ENCODE data around the gene AUH.

The AUH gene

DNA sequence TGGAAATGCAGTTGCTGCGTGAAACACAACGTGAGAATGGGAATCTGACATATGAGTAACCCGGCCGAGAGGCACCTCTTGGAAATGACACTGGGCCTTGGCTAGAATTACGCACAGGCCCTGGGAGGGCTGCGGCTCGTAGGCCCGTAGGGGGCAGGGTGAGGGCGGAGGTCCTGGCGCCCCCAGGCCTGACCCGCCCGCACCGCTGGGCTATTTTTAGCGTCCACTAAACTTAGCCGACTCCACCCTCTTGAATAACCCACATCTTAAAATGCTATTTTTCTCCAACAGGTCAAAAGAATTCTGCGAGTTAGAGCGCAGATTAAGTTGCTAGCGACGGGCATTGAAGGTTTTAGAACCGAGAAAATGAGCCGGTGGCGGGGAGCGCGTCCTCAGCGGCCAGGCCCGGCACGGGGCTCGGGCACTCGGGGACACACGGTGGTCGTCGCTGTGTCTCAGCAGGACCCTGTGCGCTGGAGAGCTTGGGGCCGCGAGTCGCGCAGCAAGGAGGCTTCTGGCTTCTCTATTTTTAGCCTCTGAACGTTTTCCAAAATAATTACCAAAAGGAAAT lies 168.5 kb downstream of the AUH start:
- peak; percentile 83 to 89 for DNase-seq (ENCODE audit: low read depth in 1 of 2, low spot score in 1 of 2)
- Histone ChIP-seq H3K4me3 (replicated peaks; ENCODE audit: insufficient read depth, low read length) (peak overlapping the region; percentile 23), H3K27me3 (ENCODE audit: insufficient read depth, poor library complexity, severe bottlenecking) (no peaks in the 10 kb centered on the region), H3K27ac (replicated peaks) (peak overlapping the region; percentile 94)
- peak; percentile 4; the same call in 1 of the 2 replicates for TF ChIP-seq POLR2AphosphoS5 (IDR thresholded peaks at IDR 0.05; ENCODE audit: low read depth)
- TF ChIP-seq, protein P1, sequence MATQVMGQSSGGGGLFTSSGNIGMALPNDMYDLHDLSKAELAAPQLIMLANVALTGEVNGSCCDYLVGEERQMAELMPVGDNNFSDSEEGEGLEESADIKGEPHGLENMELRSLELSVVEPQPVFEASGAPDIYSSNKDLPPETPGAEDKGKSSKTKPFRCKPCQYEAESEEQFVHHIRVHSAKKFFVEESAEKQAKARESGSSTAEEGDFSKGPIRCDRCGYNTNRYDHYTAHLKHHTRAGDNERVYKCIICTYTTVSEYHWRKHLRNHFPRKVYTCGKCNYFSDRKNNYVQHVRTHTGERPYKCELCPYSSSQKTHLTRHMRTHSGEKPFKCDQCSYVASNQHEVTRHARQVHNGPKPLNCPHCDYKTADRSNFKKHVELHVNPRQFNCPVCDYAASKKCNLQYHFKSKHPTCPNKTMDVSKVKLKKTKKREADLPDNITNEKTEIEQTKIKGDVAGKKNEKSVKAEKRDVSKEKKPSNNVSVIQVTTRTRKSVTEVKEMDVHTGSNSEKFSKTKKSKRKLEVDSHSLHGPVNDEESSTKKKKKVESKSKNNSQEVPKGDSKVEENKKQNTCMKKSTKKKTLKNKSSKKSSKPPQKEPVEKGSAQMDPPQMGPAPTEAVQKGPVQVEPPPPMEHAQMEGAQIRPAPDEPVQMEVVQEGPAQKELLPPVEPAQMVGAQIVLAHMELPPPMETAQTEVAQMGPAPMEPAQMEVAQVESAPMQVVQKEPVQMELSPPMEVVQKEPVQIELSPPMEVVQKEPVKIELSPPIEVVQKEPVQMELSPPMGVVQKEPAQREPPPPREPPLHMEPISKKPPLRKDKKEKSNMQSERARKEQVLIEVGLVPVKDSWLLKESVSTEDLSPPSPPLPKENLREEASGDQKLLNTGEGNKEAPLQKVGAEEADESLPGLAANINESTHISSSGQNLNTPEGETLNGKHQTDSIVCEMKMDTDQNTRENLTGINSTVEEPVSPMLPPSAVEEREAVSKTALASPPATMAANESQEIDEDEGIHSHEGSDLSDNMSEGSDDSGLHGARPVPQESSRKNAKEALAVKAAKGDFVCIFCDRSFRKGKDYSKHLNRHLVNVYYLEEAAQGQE (IDR thresholded peaks at IDR 0.05; ENCODE audit: insufficient replicate concordance, low read depth) = no peak

DNA sequence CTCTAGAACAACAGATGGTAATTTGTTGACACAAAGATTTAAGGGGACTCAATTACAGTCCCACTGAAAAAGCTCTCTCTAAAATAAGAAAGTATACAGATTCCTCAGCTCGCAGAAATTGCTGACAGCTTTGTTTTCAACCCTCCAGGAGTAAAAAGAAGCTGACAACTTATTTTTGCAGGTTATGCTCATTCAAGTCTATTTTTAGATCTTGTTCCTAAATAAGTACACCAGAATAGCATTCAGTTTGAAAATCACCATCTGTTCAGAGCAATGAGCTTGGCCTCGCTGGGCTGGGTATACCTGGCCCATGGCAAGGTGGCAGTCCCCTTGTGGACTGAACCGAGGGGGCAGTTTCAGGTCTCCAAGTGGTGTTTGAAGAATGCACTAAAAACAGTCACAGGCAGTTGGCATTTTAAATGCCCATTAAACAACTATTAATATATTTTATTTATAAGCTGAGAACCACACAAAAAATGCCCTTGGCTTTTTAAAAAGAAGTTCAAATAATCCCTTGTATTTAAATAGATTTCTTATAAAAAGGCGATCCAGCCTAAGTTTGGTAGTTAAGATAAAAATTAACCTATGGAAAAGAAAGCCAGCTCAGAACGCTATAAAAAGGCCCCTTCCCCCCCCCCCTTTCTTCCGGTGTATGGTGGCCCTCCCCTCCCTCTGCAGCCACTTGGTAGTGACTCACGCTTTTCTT lies 169.2 kb downstream of the AUH start:
- Histone ChIP-seq H3K4me3 (replicated peaks; ENCODE audit: insufficient read depth, low read length) (no peak overlapping the region), H3K27ac (replicated peaks) (peak overlapping the region; percentile 94), H3K27me3 (ENCODE audit: insufficient read depth, poor library complexity, severe bottlenecking) (no peaks in the 10 kb centered on the region)
- TF ChIP-seq, protein P2, sequence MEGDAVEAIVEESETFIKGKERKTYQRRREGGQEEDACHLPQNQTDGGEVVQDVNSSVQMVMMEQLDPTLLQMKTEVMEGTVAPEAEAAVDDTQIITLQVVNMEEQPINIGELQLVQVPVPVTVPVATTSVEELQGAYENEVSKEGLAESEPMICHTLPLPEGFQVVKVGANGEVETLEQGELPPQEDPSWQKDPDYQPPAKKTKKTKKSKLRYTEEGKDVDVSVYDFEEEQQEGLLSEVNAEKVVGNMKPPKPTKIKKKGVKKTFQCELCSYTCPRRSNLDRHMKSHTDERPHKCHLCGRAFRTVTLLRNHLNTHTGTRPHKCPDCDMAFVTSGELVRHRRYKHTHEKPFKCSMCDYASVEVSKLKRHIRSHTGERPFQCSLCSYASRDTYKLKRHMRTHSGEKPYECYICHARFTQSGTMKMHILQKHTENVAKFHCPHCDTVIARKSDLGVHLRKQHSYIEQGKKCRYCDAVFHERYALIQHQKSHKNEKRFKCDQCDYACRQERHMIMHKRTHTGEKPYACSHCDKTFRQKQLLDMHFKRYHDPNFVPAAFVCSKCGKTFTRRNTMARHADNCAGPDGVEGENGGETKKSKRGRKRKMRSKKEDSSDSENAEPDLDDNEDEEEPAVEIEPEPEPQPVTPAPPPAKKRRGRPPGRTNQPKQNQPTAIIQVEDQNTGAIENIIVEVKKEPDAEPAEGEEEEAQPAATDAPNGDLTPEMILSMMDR (IDR thresholded peaks at IDR 0.05; ENCODE audit: insufficient read depth, low read length) = no peak
- TF ChIP-seq GABPA (IDR thresholded peaks at IDR 0.05; ENCODE audit: low read depth) (no peak), SPI1 (IDR thresholded peaks at IDR 0.05; ENCODE audit: borderline replicate concordance, low read depth) (no peak), POLR2AphosphoS5 (IDR thresholded peaks at IDR 0.05; ENCODE audit: low read depth) (no peak)
- DNase-seq (ENCODE audit: low read depth in 1 of 2, low spot score in 1 of 2) = no peak

DNA sequence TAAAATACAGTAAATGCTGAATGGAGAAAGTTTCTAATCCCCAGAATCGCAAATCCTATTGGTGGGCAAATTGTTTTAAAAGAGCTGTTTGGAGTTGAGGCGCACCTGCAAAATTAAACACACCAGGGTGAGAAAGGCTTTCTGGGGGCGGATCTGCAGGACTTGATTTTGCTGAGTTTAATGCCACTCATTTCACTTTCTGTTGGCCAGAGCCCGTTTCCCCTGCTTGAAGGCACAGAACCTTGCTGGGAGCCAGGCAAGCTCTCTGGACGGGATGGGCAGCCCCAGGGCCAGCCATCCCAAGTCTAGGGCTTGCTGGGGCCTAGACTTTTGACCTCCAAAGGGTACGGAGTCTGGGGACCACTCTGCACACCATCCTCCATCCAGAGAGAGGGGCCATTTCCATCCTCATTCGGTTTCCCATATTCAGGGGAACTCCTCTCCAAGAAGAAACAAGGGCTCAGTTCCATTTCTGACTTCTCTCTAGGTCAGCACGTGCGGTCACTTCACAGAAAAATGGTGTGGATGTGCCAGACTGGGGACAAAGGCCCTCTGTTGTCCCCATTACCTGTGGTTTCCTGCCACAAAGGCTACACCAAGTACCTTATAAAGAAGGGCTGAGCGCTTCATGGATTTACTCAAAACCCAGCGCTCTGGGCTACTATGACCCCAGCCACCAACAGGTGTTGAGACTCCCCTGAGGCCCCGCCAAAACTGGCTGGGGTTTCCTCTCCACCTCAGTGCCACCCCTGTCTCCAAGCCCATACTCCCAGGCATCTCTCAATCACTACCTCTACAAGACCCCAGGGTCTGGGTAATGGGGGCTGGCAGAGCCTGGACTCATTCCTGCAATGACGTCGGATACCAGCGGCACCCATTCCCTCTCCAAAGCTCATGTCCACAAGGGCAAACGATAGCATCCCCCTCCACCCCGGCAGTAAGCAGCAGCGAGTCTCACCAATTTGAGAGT lies 170.0 kb downstream of the AUH start:
- no peak for DNase-seq (ENCODE audit: low read depth in 1 of 2, low spot score in 1 of 2)
- TF ChIP-seq, protein P2 (IDR thresholded peaks at IDR 0.05; ENCODE audit: insufficient read depth, low read length) = no peak
- TF ChIP-seq POLR2AphosphoS5 (IDR thresholded peaks at IDR 0.05; ENCODE audit: low read depth) (no peak), SPI1 (IDR thresholded peaks at IDR 0.05; ENCODE audit: borderline replicate concordance, low read depth) (no peak), GABPA (IDR thresholded peaks at IDR 0.05; ENCODE audit: low read depth) (no peak)
- TF ChIP-seq, protein P1 (IDR thresholded peaks at IDR 0.05; ENCODE audit: insufficient replicate concordance, low read depth) = no peak
- Histone ChIP-seq H3K4me3 (replicated peaks; ENCODE audit: insufficient read depth, low read length) (no peak overlapping the region), H3K27ac (replicated peaks) (peak overlapping the region; percentile 94; the same call in 1 of the 2 replicates), H3K27me3 (ENCODE audit: insufficient read depth, poor library complexity, severe bottlenecking) (no peaks in the 10 kb centered on the region)

DNA sequence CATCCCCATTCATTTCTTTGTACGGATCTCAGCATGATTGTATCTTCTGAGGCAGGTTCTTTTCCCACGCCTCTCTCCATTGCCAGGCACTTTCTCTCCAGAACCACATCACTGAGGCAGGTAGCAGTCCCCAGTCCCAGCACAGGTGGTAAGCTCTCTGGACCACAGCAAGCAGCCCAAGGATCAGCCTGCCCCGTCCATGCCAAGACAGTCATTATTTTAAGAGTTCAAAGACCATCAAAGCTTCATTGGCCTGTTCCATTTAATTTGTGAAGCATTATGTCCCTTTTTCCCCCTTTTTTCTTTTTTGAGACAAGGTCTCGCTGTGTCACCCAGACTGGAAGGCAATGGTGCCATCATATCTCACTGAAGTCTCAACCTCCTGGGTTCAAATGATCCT lies 171.7 kb downstream of the AUH start:
- no peaks in the 10 kb centered on the region for H3K27me3 ChIP-seq (ENCODE audit: insufficient read depth, poor library complexity, severe bottlenecking)
- no peak overlapping the region for H3K27ac ChIP-seq (replicated peaks)
- TF ChIP-seq, protein P2 (IDR thresholded peaks at IDR 0.05; ENCODE audit: insufficient read depth, low read length) = no peak
- TF ChIP-seq POLR2AphosphoS5 (IDR thresholded peaks at IDR 0.05; ENCODE audit: low read depth) (no peak), GABPA (IDR thresholded peaks at IDR 0.05; ENCODE audit: low read depth) (no peak), SPI1 (IDR thresholded peaks at IDR 0.05; ENCODE audit: borderline replicate concordance, low read depth) (no peak)
- TF ChIP-seq, protein P1 (IDR thresholded peaks at IDR 0.05; ENCODE audit: insufficient replicate concordance, low read depth) = no peak
- H3K4me3 ChIP-seq (replicated peaks; ENCODE audit: insufficient read depth, low read length) = no peak overlapping the region
- DNase-seq (ENCODE audit: low read depth in 1 of 2, low spot score in 1 of 2) = no peak
